Ishikawa (cell line): ENCODE data around the gene PRG3.

Experiments used
- CEBPB ChIP-seq: IDR thresholded peaks from 2 replicates; pipeline ENCODE4 v1.6.1; 2012
- CREB1 ChIP-seq: IDR thresholded peaks from 2 replicates; pipeline ENCODE4 v1.6.1; 2012; ENCODE audit warnings: low read depth
- EGR1 ChIP-seq: IDR thresholded peaks from 2 replicates; pipeline ENCODE4 v1.6.1; 2012
- EP300 ChIP-seq: IDR thresholded peaks from 2 replicates; pipeline ENCODE4 v1.6.1; 2012; ENCODE audit warnings: borderline replicate concordance
- FOXM1 ChIP-seq: IDR thresholded peaks from 2 replicates; pipeline ENCODE4 v1.6.1; 2012; ENCODE audit warnings: low read depth, borderline replicate concordance
- MAX ChIP-seq: IDR thresholded peaks from 2 replicates; pipeline ENCODE4 v1.6.1; 2012
- NFIC ChIP-seq: IDR thresholded peaks from 2 replicates; pipeline ENCODE4 v1.6.1; 2012
- RAD21 ChIP-seq: IDR thresholded peaks from 2 replicates; pipeline ENCODE4 v1.6.1; 2012; ENCODE audit warnings: low read depth
- REST ChIP-seq: IDR thresholded peaks from 2 replicates; pipeline ENCODE4 v1.6.1; 2012; ENCODE audit warnings: low read depth, mild to moderate bottlenecking
- TAF1 ChIP-seq: IDR thresholded peaks from 2 replicates; pipeline ENCODE4 v1.6.1; 2012; ENCODE audit warnings: low read depth, mild to moderate bottlenecking
- TCF12 ChIP-seq: IDR thresholded peaks from 2 replicates; pipeline ENCODE4 v1.6.1; 2012; ENCODE audit warnings: low read depth
- TEAD4 ChIP-seq: IDR thresholded peaks from 2 replicates; pipeline ENCODE4 v1.6.1; 2012
- USF1 ChIP-seq: IDR thresholded peaks from 2 replicates; pipeline ENCODE4 v1.6.1; 2012
- YY1 ChIP-seq: IDR thresholded peaks from 2 replicates; pipeline ENCODE4 v1.6.1; 2012; ENCODE audit warnings: low read depth
- ZBTB7A ChIP-seq: IDR thresholded peaks from 2 replicates; pipeline ENCODE4 v1.6.1; 2012; ENCODE audit warnings: low read depth

Gene PRG3

GRCh38 chr11:57336111-57336666 is 44.8 kb downstream of the PRG3 start:
- TF ChIP-seq TEAD4 (no peak), EP300 (no peak), CREB1 (no peak), USF1 (no peak), TAF1 (no peak), ZBTB7A (no peak), YY1 (no peak), FOXM1 (no peak), EGR1 (no peak), TCF12 (no peak), CEBPB (no peak)

- TF ChIP-seq TEAD4 (no peak), EGR1 (no peak), EP300 (no peak), USF1 (no peak), CREB1 (no peak), MAX (peak; percentile 73; the same call in 1 of the 2 replicates), TAF1 (peak; percentile 83), TCF12 (no peak), CEBPB (no peak), NFIC (no peak), ZBTB7A (peak; percentile 53), YY1 (peak; percentile 45; the same call in 1 of the 2 replicates), REST (no peak), FOXM1 (no peak), RAD21 (no peak)
Measured at GRCh38 chr11:57335343-57336110, 45.4 kb downstream of the PRG3 start, which contains the start of gene SSRP1. Gene SSRP1, minus strand, starts transcription at chr11:57335892. Its CDS starts 771 bp downstream, at chr11:57335121.

- 0 out of 2 replicates have a peak, but pooled peaks have one; percentile 9 for TF ChIP-seq MAX
- TF ChIP-seq CEBPB, result no peak
Measured at GRCh38 chr11:57335023-57335342, 46.0 kb downstream of the PRG3 start.

- TF ChIP-seq USF1 (no peak), ZBTB7A (no peak), RAD21 (no peak), TCF12 (no peak), CEBPB (no peak), EP300 (no peak), EGR1 (no peak), REST (no peak), CREB1 (no peak), TEAD4 (no peak), YY1 (no peak), FOXM1 (no peak), TAF1 (no peak), MAX (no peak), NFIC (no peak)
Measured at GRCh38 chr11:57332694-57333440, 48.1 kb downstream of the PRG3 start.
